H9 (cell line): ENCODE measurements around the gene ADAMTSL4. TPM values are rescaled to one million over a fixed set of nuclear protein-coding genes. Genes with fewer than 3 reads are reported as not detected.

ENCODE experiments used
- DNase-seq: peaks from one replicate; pipeline ENCODE4 v3.0.0-alpha.2; 2017
- H2AFZ ChIP-seq: one replicate; pipeline ENCODE4 v1.6.1; 2013; ENCODE audit warnings: mild to moderate bottlenecking, low read length, control low read depth, moderate library complexity
- H2AK5ac ChIP-seq: 2 replicates; pipeline ENCODE4 v1.6.1; 2013; ENCODE audit warnings: low read length, control low read depth, mixed read lengths; ENCODE audit not compliant: insufficient read length
- H2BK120ac ChIP-seq: one replicate; pipeline ENCODE4 v1.6.1; 2013; ENCODE audit warnings: low read depth, mild to moderate bottlenecking, low read length, control low read depth, inconsistent platforms; ENCODE audit not compliant: poor library complexity, severe bottlenecking
- H2BK12ac ChIP-seq: 2 replicates; pipeline ENCODE4 v1.6.1; 2013; ENCODE audit warnings: low read length, control low read depth, mixed read lengths, low read depth; ENCODE audit not compliant: insufficient read length
- H2BK15ac ChIP-seq: 2 replicates; pipeline ENCODE4 v1.6.1; 2013; ENCODE audit warnings: low read depth, low read length, control low read depth
- H2BK20ac ChIP-seq: one replicate; pipeline ENCODE4 v1.6.1; 2013; ENCODE audit warnings: low read depth, mild to moderate bottlenecking, low read length, control low read depth, inconsistent platforms; ENCODE audit not compliant: poor library complexity, severe bottlenecking
- H2BK5ac ChIP-seq: 2 replicates; pipeline ENCODE4 v1.6.1; 2013; ENCODE audit warnings: low read length, control low read depth, mixed read lengths; ENCODE audit not compliant: insufficient read length
- H3K14ac ChIP-seq: 2 replicates; pipeline ENCODE4 v1.6.1; 2013; ENCODE audit warnings: low read length, control low read depth; ENCODE audit not compliant: insufficient read depth
- H3K18ac ChIP-seq: 2 replicates; pipeline ENCODE4 v1.6.1; 2013; ENCODE audit warnings: low read depth, mild to moderate bottlenecking, mixed read lengths, low read length, control low read depth; ENCODE audit not compliant: insufficient read length
- H3K23ac ChIP-seq: 2 replicates; pipeline ENCODE4 v1.6.1; 2013; ENCODE audit warnings: low read length, control low read depth, mixed read lengths, low read depth; ENCODE audit not compliant: insufficient read length
- H3K23me2 ChIP-seq: 2 replicates; pipeline ENCODE4 v1.6.1; 2013; ENCODE audit warnings: low read depth, mild to moderate bottlenecking, mixed read lengths, low read length, control low read depth; ENCODE audit not compliant: insufficient read length, poor library complexity, severe bottlenecking
- H3K27ac ChIP-seq: 2 replicates; pipeline ENCODE4 v1.5.1; 2013; ENCODE audit warnings: low read length, control low read depth, mixed read lengths, low read depth; ENCODE audit not compliant: insufficient read length
- H3K27me3 ChIP-seq: 2 replicates; pipeline ENCODE4 v1.6.1; 2013; ENCODE audit warnings: low read length, control low read depth, inconsistent platforms; ENCODE audit not compliant: insufficient read depth
- H3K4ac ChIP-seq: 2 replicates; pipeline ENCODE4 v1.6.1; 2013; ENCODE audit warnings: low read depth, mild to moderate bottlenecking, control low read depth, inconsistent platforms, low read length, moderate library complexity
- H3K4me1 ChIP-seq: 2 replicates; pipeline ENCODE4 v1.6.1; 2013; ENCODE audit warnings: low read length, control low read depth, inconsistent platforms; ENCODE audit not compliant: insufficient read depth
- H3K4me2 ChIP-seq: 2 replicates; pipeline ENCODE4 v1.6.1; 2013; ENCODE audit warnings: low read length, control low read depth, mixed read lengths; ENCODE audit not compliant: insufficient read length, insufficient read depth
- H3K56ac ChIP-seq: 2 replicates; pipeline ENCODE4 v1.6.1; 2013; ENCODE audit warnings: low read depth, mild to moderate bottlenecking, mixed read lengths, low read length, control low read depth; ENCODE audit not compliant: insufficient read length
- H3K79me1 ChIP-seq: 2 replicates; pipeline ENCODE4 v1.6.1; 2013; ENCODE audit warnings: low read depth, mild to moderate bottlenecking, moderate library complexity, low read length, control low read depth, inconsistent platforms; ENCODE audit not compliant: insufficient read depth, poor library complexity, severe bottlenecking
- H3K79me2 ChIP-seq: 2 replicates; pipeline ENCODE4 v1.6.1; 2013; ENCODE audit warnings: low read length, control low read depth, inconsistent platforms; ENCODE audit not compliant: insufficient read depth
- H3K9ac ChIP-seq: 2 replicates; pipeline ENCODE4 v1.6.1; 2013; ENCODE audit warnings: low read length, control low read depth, mixed read lengths; ENCODE audit not compliant: insufficient read length; ENCODE audit errors: extremely low read depth
- H3K9me3 ChIP-seq: one replicate; pipeline ENCODE4 v1.6.1; 2013; ENCODE audit warnings: low read depth, low read length, inconsistent platforms; ENCODE audit not compliant: control insufficient read depth
- H3T11ph ChIP-seq: one replicate; pipeline ENCODE4 v1.6.1; 2013; ENCODE audit warnings: mild to moderate bottlenecking, low read length, control low read depth, inconsistent platforms
- H4K20me1 ChIP-seq: one replicate; pipeline ENCODE4 v1.6.1; 2013; ENCODE audit not compliant: control insufficient read depth, insufficient read length, insufficient read depth
- H4K5ac ChIP-seq: 2 replicates; pipeline ENCODE4 v1.6.1; 2013; ENCODE audit warnings: low read depth, mild to moderate bottlenecking, mixed read lengths, low read length, control low read depth; ENCODE audit not compliant: insufficient read length
- H4K8ac ChIP-seq: replicated peaks from 2 replicates; pipeline ENCODE4 v1.6.1; 2013; ENCODE audit warnings: low read length, control low read depth, mixed read lengths, low read depth; ENCODE audit not compliant: insufficient read length
- H4K91ac ChIP-seq: 2 replicates; pipeline ENCODE4 v1.6.1; 2013; ENCODE audit warnings: low read depth, mild to moderate bottlenecking, moderate library complexity, mixed read lengths, low read length, control low read depth; ENCODE audit not compliant: insufficient read length
- H3K27ac Mint-ChIP-seq, 3 experiments: 2 replicates in 2 of 3; 3 replicates in 1 of 3; pipeline ENCODE4 v1.8.0; 2020 to 2021; ENCODE audit warnings: mixed read lengths in 3 of 3, mild to moderate bottlenecking in 1 of 3, moderate library complexity in 1 of 3
- H3K27me3 Mint-ChIP-seq: 2 replicates; pipeline ENCODE4 v1.8.0; 2021; ENCODE audit warnings: low read depth, mild to moderate bottlenecking, moderate library complexity, mixed read lengths
- H3K36me3 Mint-ChIP-seq, 3 experiments: 2 replicates in 2 of 3; 3 replicates in 1 of 3; pipeline ENCODE4 v1.8.0; 2020 to 2021; ENCODE audit warnings: low read depth in 3 of 3, mixed read lengths in 3 of 3; ENCODE audit not compliant: insufficient read depth in 1 of 3
- H3K4me1 Mint-ChIP-seq, 2 experiments: 2 replicates each; pipeline ENCODE4 v1.8.0; 2020; ENCODE audit warnings: mixed read lengths in 2 of 2
- H3K4me3 Mint-ChIP-seq, 2 experiments: 2 replicates in 1 of 2; 3 replicates in 1 of 2; pipeline ENCODE4 v1.8.0; 2020 to 2021; ENCODE audit warnings: mild to moderate bottlenecking in 2 of 2, mixed read lengths in 2 of 2, moderate library complexity in 1 of 2
- H3K9me3 Mint-ChIP-seq, 2 experiments: 2 replicates in 1 of 2; 3 replicates in 1 of 2; pipeline ENCODE4 v1.8.0; 2020; ENCODE audit warnings: mild to moderate bottlenecking in 2 of 2, mixed read lengths in 2 of 2, moderate library complexity in 1 of 2
- WGBS: extraction: QIAGEN DNeasy Blood & Tissue Kit; methylation state at CpG from one replicate; pipeline ENCODE4 v1.1.7; 2013; ENCODE audit warnings: missing lambda C conversion rate, low lambda C conversion rate, mixed read lengths; ENCODE audit not compliant: insufficient read length; ENCODE audit errors: extremely low coverage; 5-methylcytosine and 5-hydroxymethylcytosine counted together
- total RNA-seq: library from RNA; stranded (reverse); gene quantifications from 2 replicates; pipeline ENCODE4 v1.2.1, GENCODE V29; 2021
- TF ChIP-seq, protein P1 (sequence below): fragments of 200-600 bp; sonication (generic); conservative IDR thresholded peaks from 3 replicates; pipeline ENCODE4 v1.8.0; 2021; ENCODE audit warnings: antibody characterized with exemption, mild to moderate bottlenecking

ADAMTSL4 gene
- total RNA-seq, 1 experiment from 2014 or later, result 6.1 TPM

DNA sequence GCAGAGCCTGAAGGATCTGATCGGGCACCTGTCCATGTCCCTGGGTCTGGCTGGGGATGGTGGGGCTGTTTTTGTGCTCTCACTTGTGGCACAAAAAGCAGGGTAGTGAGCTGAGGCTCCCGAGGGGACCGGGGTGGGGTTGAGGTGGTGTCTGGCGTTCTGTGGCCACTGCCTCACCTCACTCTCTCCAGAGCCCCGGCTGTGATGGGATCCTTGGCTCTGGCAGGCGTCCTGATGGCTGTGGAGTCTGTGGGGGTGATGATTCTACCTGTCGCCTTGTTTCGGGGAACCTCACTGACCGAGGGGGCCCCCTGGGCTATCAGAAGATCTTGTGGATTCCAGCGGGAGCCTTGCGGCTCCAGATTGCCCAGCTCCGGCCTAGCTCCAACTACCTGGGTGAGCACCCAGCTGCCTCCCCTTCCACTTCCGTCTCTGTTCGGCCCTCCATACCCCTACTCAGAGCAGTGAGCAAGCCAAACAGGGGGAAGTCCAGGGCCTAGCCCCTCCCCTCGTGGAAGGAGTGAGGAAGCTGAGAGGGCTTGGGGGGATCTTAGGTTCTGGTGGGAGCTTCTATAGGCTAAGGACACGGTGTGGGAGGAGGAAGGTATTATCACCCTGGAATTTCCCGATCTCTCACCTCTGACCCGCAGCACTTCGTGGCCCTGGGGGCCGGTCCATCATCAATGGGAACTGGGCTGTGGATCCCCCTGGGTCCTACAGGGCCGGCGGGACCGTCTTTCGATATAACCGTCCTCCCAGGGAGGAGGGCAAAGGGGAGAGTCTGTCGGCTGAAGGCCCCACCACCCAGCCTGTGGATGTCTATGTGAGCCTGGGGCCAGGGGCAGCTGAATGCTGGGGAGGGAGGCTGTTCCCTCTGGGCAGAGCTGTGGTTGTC, 7.0 kb downstream of the ADAMTSL4 start:
- Histone ChIP-seq H2BK15ac (no peak overlapping the region), H3K27ac (no peak overlapping the region), H3T11ph (no peak overlapping the region), H3K27me3 (no peaks in the 10 kb centered on the region), H3K79me1 (no peaks in the 10 kb centered on the region), H3K9me3 (no peaks in the 10 kb centered on the region), H3K4me2 (no peak overlapping the region), H2BK12ac (no peak overlapping the region), H3K4me1 (peaks cover 3% of the 10 kb centered on the region; the same call in 1 of the 2 replicates), H4K20me1 (no peaks in the 10 kb centered on the region), H4K91ac (no peak overlapping the region), H4K5ac (no peak overlapping the region), H3K4ac (no peak overlapping the region), H3K14ac (no peak overlapping the region), H3K23ac (no peak overlapping the region), H2AK5ac (no peak overlapping the region), H3K56ac (no peak overlapping the region), H4K8ac (peak overlapping the region; percentile 67), H3K23me2 (no peaks in the 10 kb centered on the region), H2BK120ac (no peak overlapping the region), H3K9ac (no peak overlapping the region), H3K79me2 (no peaks in the 10 kb centered on the region), H2BK5ac (no peak overlapping the region), H2BK20ac (no peak overlapping the region), H3K18ac (no peak overlapping the region), H2AFZ (no peak overlapping the region)
- Mint-ChIP-seq H3K4me3 (no peak overlapping the region), H3K27me3 (peaks cover 5% of the 10 kb centered on the region), H3K9me3 (no peaks in the 10 kb centered on the region), H3K27ac (peak overlapping the region in 2 of 3 experiments; percentile 24 to 72; a peak in 1 of 7 replicates), H3K36me3 (peaks cover 3 to 5% (median 5%) of the 10 kb centered on the region in 3 experiments; a peak in 5 of 7 replicates), H3K4me1 (peaks cover 22 to 41% of the 10 kb centered on the region in 2 experiments)
- WGBS, result no CpG with 5 or more reads among the region's 26 CpGs
- TF ChIP-seq, protein P1, sequence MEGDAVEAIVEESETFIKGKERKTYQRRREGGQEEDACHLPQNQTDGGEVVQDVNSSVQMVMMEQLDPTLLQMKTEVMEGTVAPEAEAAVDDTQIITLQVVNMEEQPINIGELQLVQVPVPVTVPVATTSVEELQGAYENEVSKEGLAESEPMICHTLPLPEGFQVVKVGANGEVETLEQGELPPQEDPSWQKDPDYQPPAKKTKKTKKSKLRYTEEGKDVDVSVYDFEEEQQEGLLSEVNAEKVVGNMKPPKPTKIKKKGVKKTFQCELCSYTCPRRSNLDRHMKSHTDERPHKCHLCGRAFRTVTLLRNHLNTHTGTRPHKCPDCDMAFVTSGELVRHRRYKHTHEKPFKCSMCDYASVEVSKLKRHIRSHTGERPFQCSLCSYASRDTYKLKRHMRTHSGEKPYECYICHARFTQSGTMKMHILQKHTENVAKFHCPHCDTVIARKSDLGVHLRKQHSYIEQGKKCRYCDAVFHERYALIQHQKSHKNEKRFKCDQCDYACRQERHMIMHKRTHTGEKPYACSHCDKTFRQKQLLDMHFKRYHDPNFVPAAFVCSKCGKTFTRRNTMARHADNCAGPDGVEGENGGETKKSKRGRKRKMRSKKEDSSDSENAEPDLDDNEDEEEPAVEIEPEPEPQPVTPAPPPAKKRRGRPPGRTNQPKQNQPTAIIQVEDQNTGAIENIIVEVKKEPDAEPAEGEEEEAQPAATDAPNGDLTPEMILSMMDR, result no peak
- peak; percentile 33 for DNase-seq
